Liver (tissue), 2 donors: Measurements from ENCODE around the gene TP53TG5.

Experiments
- YY1 ChIP-seq: IDR thresholded peaks from 2 replicates; pipeline ENCODE4 v1.6.1; 2016; ENCODE audit warnings: antibody characterized with exemption, mild to moderate bottlenecking
- TF ChIP-seq, protein P1 (sequence below): fragments of 150-350 bp; IDR thresholded peaks from 2 replicates; pipeline ENCODE4 v1.5.1; 2017; ENCODE audit warnings: improper control_type of control experiment, low read depth, low read length; ENCODE audit not compliant: missing input control
- TF ChIP-seq, protein P2 (sequence below): IDR thresholded peaks from 2 replicates; pipeline ENCODE4 v1.6.1; 2016; ENCODE audit warnings: antibody characterized with exemption, mild to moderate bottlenecking
- TF ChIP-seq, protein P3 (sequence below): IDR thresholded peaks from 2 replicates; pipeline ENCODE4 v1.6.1; 2016; ENCODE audit warnings: antibody characterized with exemption
- donor health status: healthy.

DNA sequence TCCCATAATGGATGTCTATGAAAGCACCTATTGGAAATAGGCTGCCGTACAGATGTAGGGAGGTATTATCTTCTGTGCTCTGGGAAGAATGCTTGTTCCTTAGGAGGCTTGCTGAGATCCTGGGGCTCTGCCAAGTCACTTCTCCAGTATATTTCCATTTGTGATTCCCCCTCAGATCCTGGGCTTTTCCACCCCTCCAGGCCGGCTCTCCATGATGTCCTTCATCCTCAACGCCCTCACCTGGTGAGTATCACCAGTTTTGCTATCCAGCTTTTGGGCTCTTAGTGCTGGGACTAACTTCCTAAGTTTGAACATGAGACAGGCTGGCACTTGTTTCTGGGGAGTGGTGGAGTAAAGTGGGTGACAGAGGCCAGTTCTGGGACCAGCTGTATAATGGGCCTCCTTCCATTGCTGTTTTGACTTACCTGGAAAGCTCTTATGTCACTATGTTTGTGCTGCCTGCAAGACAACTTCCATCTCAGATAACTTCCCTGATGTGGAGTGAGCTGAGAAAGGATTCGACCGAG, 12.6 kb downstream of the TP53TG5 start:
- TF ChIP-seq, protein P1, sequence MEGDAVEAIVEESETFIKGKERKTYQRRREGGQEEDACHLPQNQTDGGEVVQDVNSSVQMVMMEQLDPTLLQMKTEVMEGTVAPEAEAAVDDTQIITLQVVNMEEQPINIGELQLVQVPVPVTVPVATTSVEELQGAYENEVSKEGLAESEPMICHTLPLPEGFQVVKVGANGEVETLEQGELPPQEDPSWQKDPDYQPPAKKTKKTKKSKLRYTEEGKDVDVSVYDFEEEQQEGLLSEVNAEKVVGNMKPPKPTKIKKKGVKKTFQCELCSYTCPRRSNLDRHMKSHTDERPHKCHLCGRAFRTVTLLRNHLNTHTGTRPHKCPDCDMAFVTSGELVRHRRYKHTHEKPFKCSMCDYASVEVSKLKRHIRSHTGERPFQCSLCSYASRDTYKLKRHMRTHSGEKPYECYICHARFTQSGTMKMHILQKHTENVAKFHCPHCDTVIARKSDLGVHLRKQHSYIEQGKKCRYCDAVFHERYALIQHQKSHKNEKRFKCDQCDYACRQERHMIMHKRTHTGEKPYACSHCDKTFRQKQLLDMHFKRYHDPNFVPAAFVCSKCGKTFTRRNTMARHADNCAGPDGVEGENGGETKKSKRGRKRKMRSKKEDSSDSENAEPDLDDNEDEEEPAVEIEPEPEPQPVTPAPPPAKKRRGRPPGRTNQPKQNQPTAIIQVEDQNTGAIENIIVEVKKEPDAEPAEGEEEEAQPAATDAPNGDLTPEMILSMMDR, result no peak
- TF ChIP-seq, protein P2, sequence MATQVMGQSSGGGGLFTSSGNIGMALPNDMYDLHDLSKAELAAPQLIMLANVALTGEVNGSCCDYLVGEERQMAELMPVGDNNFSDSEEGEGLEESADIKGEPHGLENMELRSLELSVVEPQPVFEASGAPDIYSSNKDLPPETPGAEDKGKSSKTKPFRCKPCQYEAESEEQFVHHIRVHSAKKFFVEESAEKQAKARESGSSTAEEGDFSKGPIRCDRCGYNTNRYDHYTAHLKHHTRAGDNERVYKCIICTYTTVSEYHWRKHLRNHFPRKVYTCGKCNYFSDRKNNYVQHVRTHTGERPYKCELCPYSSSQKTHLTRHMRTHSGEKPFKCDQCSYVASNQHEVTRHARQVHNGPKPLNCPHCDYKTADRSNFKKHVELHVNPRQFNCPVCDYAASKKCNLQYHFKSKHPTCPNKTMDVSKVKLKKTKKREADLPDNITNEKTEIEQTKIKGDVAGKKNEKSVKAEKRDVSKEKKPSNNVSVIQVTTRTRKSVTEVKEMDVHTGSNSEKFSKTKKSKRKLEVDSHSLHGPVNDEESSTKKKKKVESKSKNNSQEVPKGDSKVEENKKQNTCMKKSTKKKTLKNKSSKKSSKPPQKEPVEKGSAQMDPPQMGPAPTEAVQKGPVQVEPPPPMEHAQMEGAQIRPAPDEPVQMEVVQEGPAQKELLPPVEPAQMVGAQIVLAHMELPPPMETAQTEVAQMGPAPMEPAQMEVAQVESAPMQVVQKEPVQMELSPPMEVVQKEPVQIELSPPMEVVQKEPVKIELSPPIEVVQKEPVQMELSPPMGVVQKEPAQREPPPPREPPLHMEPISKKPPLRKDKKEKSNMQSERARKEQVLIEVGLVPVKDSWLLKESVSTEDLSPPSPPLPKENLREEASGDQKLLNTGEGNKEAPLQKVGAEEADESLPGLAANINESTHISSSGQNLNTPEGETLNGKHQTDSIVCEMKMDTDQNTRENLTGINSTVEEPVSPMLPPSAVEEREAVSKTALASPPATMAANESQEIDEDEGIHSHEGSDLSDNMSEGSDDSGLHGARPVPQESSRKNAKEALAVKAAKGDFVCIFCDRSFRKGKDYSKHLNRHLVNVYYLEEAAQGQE, result no peak
- TF ChIP-seq, protein P3, sequence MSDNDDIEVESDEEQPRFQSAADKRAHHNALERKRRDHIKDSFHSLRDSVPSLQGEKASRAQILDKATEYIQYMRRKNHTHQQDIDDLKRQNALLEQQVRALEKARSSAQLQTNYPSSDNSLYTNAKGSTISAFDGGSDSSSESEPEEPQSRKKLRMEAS, result no peak
- TF ChIP-seq YY1, result no peak
